ENCODE data around the gene GALNT17.

Gene GALNT17

DNA sequence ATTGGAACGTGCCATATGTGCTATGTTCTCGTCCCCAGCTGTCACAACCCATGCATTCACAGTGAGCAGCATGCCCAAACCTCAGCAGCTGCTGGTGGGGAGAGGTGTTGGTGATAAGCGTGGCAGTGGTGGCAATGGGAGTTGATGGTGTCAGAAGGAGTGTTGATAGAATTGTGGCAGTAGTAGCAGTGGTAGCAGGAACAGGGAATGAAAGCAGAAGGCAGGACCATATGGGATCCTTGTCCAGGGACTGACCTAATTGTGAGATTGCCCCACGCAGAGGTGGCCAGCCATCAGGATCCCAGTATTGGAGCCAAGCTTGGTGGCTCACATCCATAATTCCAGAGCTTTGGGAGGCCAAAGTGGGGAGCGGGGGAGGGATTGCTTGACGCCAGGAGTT lies 276.3 kb downstream of the GALNT17 start:
- TF ChIP-seq TAF1 (IDR thresholded peaks at IDR 0.05; ENCODE audit: borderline replicate concordance, insufficient read depth, low read length) (no peak), POLR2AphosphoS5 (IDR thresholded peaks at IDR 0.05; ENCODE audit: low read depth, low read length) (no peak), SIN3A (IDR thresholded peaks at IDR 0.05; ENCODE audit: borderline replicate concordance, insufficient read depth, low read length) (no peak), FOXP2 (optimal IDR thresholded peaks at IDR 0.05; ENCODE audit: borderline replicate concordance, extremely low read depth, extremely low read length, insufficient read depth) (no peak)
- TF ChIP-seq, protein P1, sequence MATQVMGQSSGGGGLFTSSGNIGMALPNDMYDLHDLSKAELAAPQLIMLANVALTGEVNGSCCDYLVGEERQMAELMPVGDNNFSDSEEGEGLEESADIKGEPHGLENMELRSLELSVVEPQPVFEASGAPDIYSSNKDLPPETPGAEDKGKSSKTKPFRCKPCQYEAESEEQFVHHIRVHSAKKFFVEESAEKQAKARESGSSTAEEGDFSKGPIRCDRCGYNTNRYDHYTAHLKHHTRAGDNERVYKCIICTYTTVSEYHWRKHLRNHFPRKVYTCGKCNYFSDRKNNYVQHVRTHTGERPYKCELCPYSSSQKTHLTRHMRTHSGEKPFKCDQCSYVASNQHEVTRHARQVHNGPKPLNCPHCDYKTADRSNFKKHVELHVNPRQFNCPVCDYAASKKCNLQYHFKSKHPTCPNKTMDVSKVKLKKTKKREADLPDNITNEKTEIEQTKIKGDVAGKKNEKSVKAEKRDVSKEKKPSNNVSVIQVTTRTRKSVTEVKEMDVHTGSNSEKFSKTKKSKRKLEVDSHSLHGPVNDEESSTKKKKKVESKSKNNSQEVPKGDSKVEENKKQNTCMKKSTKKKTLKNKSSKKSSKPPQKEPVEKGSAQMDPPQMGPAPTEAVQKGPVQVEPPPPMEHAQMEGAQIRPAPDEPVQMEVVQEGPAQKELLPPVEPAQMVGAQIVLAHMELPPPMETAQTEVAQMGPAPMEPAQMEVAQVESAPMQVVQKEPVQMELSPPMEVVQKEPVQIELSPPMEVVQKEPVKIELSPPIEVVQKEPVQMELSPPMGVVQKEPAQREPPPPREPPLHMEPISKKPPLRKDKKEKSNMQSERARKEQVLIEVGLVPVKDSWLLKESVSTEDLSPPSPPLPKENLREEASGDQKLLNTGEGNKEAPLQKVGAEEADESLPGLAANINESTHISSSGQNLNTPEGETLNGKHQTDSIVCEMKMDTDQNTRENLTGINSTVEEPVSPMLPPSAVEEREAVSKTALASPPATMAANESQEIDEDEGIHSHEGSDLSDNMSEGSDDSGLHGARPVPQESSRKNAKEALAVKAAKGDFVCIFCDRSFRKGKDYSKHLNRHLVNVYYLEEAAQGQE (IDR thresholded peaks at IDR 0.05; ENCODE audit: insufficient read depth in 1 of 2, low read depth in 2 of 2, low read length in 2 of 2) = no peak

GRCh38 chr7:71409550-71410157 lies 277.7 kb downstream of the GALNT17 start:
- TF ChIP-seq FOXP2 (optimal IDR thresholded peaks at IDR 0.05; ENCODE audit: borderline replicate concordance, extremely low read depth, extremely low read length, insufficient read depth) = no peak
- no peak for TF ChIP-seq TAF1 (IDR thresholded peaks at IDR 0.05; ENCODE audit: borderline replicate concordance, insufficient read depth, low read length)
- TF ChIP-seq SIN3A (IDR thresholded peaks at IDR 0.05; ENCODE audit: borderline replicate concordance, insufficient read depth, low read length) = no peak
- TF ChIP-seq, protein P1 (IDR thresholded peaks at IDR 0.05; ENCODE audit: insufficient read depth in 1 of 2, low read depth in 2 of 2, low read length in 2 of 2) = no peak
- TF ChIP-seq POLR2AphosphoS5 (IDR thresholded peaks at IDR 0.05; ENCODE audit: low read depth, low read length) = no peak

GRCh38 chr7:71411475-71411874 lies 279.5 kb downstream of the GALNT17 start:
- no peak for TF ChIP-seq SIN3A (IDR thresholded peaks at IDR 0.05; ENCODE audit: borderline replicate concordance, insufficient read depth, low read length)
- TF ChIP-seq, protein P1 (IDR thresholded peaks at IDR 0.05; ENCODE audit: insufficient read depth in 1 of 2, low read depth in 2 of 2, low read length in 2 of 2) = no peak
- TF ChIP-seq POLR2AphosphoS5 (IDR thresholded peaks at IDR 0.05; ENCODE audit: low read depth, low read length) = no peak
- TF ChIP-seq TAF1 (IDR thresholded peaks at IDR 0.05; ENCODE audit: borderline replicate concordance, insufficient read depth, low read length) = no peak
- TF ChIP-seq FOXP2 (optimal IDR thresholded peaks at IDR 0.05; ENCODE audit: borderline replicate concordance, extremely low read depth, extremely low read length, insufficient read depth) = no peak

DNA sequence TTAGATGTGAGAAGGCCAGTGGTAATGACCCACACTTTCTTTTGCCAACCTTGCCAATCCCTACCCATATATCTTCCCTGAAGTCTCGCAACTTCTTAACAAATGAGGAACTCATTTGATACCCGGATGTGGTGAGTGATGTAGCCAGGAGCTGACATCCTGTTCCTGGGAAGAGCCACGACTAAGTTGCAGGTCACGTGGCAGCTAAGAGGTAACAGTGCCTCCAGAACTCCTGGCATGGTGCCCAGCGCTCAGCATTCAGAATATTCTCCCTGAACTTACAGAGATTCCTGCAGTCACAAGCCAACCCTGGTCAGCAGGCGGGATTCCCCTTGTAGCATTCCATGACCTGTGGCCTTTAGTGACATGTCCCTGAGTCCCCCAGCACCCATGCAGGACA lies 282.5 kb downstream of the GALNT17 start:
- TF ChIP-seq, protein P1 (IDR thresholded peaks at IDR 0.05; ENCODE audit: insufficient read depth in 1 of 2, low read depth in 2 of 2, low read length in 2 of 2) = no peak
- no peak for TF ChIP-seq POLR2AphosphoS5 (IDR thresholded peaks at IDR 0.05; ENCODE audit: low read depth, low read length)
